Measurements from ENCODE around the gene MED31.

MED31 gene

DNA sequence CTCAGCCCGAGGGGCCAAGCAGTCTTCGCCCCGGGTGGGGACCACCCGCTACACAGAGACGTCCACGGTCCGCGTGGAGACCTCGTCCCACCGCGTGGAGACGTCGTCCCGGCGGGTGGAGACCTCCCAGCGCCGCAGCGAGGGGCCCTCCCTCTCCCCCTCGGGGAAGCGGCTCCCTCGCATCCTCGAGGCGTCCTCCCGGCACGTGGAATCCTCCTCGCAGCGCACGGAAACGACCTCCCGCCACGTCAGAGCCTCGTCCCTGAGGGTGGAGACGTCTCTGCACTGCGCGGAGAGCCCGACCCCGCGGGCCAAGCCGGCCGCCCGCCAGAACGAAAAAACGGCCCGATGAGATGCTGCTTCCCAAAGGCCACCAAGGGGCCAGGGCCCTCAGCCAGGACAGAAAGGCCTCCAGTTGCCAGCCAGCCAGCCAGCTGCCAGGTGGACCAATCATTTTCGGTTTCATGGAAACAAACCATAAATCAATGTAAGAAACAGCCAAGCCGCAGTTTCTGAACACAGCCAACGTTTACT lies 581 bp upstream of the MED31 start:
- no peak for FAIRE-seq

DNA sequence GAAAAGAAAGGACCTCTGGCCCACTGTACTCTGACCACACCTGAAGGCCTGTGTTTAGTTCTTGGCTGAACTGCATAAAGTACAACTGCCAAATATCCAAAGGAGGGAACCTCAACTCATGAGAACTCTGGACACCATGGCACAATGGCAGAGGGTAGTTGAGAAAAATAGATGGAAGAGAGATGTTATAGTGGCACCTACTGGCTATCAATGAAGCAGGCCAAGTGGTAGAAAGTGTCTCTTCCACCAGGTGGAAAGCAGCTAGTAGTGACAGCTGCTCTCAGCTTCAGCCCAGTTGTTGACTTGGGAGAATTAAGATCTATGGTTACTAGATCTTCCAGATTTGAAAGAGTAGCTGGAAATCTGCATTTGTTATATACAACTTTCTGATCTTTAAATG lies 3.2 kb downstream of the MED31 start:
- no peak for FAIRE-seq

GRCh38 chr17:6643451-6644125 lies 7.8 kb downstream of the MED31 start:
- no peak for FAIRE-seq

- no peak for FAIRE-seq
Measured at GRCh38 chr17:6642592-6642991, 8.8 kb downstream of the MED31 start.

DNA sequence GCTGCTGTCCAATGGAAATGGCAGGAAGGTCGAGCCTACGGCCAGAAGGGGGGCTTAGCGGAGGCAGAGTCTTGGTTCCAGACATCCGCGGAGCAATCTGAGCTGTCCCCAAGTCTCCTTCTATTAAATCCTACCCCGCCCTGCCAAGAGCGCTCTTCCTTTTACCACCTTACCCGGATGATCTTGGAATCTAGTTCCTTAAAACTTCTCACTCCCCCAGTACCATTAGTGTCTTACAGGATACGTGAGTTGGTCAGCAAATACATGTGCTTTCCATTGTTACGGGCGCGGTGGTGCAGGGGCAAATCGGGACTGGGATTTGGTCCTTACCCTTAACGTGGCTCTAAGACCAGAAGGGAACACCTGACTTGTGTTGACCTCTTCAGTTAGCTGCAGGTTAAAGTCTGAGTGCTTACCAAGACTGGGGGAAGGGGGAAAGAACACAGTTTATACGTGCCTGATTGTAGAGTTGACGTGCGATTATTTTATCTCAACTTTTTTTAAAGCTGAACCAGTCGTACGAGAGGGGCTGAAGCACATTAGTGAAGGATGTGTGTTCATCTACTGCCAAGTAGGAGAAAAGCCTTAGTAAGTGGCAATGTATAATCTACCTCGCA lies 10.1 kb downstream of the MED31 start:
- no peak for FAIRE-seq

- FAIRE-seq: no peak
Measured at GRCh38 chr17:6640536-6641246, 10.7 kb downstream of the MED31 start, which contains the start of the genes KIAA0753 and TXNDC17. KIAA0753 (minus strand) TSS chr17:6640711; CDS start chr17:6635103, 5,608 bp downstream. TXNDC17 (plus strand) TSS chr17:6641060; CDS start chr17:6641083, 23 bp downstream.

- FAIRE-seq: no peak
Measured at GRCh38 chr17:6639586-6640535, 11.5 kb downstream of the MED31 start.

GRCh38 chr17:6639014-6639585 lies 12.3 kb downstream of the MED31 start:
- FAIRE-seq: no peak

- FAIRE-seq: no peak
Measured at GRCh38 chr17:6638046-6638908, 13.1 kb downstream of the MED31 start.

- FAIRE-seq: no peak
Measured at GRCh38 chr17:6637458-6637840, 14.0 kb downstream of the MED31 start.

DNA sequence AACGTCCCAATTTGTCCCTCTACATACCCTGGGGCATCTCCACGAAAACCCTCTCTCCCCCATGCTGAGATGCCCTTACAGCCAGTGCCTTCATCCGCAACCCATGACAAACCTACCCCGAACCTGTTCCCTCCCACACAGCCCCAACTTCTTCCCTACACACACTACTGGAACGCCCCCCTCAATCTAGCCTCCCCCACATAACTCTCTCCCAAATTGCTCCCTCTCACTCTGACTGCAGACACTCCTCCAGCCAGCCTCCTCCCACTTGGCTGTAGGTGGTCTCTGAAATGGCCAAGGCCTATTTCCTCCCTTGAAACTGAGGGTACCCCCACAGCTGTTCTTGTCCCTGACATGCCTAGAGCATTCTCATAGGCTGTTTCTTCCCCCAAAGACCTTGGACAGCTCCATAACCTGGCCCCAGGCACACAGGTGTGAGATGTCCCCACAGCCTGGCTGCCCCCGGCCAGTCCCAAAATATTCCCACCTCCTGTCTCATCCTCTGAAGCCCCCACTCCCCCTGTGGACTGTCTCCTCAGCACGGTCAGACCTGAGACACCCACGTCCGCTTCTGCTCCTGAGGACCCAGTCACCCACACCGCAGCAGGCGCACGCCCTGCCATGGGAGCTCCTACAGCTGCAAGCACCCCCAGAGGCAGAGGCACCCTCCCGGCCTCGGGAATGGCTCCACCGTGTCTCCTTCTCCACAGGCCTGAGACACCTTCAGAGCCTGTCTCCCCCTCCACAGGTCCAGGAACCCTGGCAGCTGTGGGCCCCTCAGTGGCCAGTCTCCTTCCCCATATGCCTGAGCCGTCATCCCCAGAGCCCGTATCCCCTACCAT lies 14.6 kb downstream of the MED31 start:
- no peak for FAIRE-seq

GRCh38 chr17:6636105-6636504 lies 15.3 kb downstream of the MED31 start:
- no peak for FAIRE-seq

GRCh38 chr17:6633263-6633662 lies 18.1 kb downstream of the MED31 start:
- FAIRE-seq: no peak

DNA sequence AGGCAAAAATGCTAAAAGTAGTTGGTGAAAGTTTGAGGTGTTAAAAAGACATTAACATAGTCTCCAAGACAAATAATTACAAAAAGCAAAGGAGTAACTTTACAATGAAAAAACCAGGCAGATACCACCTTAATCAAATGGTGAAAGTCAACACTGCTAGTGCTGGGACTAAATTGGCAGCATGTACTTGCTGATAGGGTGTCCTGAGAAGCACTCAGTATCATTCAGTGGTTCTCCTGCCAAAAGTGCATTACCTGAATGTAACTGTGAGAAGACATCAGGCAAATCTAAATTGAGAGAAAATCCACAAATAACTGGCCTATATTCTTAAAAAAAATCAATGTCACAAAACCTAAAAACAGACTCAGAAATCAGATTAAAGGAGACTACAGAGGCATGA lies 18.9 kb downstream of the MED31 start:
- FAIRE-seq: no peak

DNA sequence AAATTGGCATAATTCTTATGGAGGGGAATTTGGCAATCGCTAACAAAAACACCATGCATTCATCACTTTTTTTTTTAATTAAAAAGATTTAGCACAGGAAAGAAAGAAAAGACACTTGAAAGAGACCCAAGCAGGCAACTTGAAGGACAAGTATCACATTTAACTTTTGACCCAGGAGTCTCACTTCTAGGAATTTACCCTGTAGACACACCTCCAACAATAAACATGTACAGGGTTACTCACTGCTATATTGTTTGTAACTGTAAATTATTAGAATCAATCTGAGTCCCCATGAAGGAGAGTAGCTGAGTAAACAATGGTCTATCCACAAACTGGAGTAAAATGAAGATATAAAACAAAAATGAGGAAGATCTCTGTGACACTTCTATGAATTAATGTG lies 21.0 kb downstream of the MED31 start:
- no peak for FAIRE-seq

- no peak for FAIRE-seq
Measured at GRCh38 chr17:6627019-6627418, 24.4 kb downstream of the MED31 start.

DNA sequence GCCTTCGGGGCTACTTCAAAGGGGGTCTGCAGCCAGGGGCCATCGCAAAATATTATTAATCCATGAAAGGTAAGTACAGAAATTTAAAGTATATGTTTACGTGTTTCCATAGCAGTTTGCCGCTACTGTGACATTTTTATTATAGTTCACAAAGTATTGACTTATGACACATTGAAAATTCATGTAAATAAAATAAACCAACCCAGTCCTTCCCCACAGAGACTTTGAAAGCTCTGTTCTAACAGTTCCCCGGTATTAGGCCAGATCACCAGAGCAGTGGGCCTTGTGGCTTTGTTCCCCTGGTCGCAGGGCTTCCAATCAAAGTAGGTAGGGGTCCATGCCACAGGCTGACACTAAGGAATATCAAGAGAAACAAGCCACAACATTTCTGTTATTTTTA lies 24.8 kb downstream of the MED31 start:
- FAIRE-seq: no peak

DNA sequence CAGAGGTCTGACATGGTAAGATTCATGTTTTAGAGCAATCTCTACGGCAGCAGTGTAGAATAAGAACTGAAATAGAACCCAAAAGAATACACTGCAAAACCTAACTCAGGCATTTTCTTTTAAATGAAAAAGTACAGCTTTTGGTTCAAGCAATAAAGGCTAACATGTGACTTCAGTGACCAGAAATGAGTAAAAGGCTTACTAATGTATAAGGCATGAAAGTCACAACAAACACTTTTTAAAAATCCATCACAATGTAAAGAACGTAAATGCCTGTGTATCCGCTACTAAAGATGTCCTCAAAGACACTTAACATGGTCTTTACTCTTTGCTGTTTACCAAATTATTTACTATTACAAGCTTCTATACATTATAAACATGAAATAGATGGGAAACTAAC lies 27.5 kb downstream of the MED31 start:
- no peak for FAIRE-seq

- FAIRE-seq: no peak
Measured at GRCh38 chr17:6611231-6611630, 40.2 kb downstream of the MED31 start.

DNA sequence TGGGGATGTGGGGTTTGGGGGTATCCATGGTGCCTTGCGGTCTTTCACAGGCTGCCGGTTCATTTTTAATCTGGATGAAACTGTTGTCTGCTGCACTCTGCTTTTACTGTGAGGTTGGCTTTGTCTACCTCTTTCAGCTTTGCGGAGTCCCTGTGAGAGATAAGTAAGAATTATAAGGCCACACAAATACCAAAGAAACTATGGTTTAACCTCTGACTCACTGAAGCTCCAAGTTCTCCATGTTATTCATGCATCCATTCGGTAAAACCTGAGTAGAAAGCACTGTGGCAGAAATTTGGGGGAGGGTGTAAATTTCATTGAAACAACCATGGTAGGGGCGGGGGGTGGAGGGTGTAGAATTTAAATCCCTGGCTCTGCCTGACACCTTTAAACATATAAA lies 41.4 kb downstream of the MED31 start:
- no peak for FAIRE-seq
